Thyroid gland (tissue), 4 donors: ENCODE measurements around the gene TRIOBP. TPM values are rescaled to one million over a fixed set of nuclear protein-coding genes. Genes with fewer than 3 reads are reported as not detected.
"Not testable (repeated sequence)": the region's sequence is repeated elsewhere in the genome, so short reads cannot be mapped to it uniquely, and the experiment has no call there.

ENCODE experiments used
- DNase-seq, 2 donors: peaks; one replicate each; pipeline ENCODE4 v3.0.0-alpha.2; 2019
- H3K27ac ChIP-seq, 3 donors: fragments of 200-600 bp; sonication (generic); 1 replicate in 2 of 3; 2 replicates in 1 of 3; pipeline ENCODE4 v1.5.1; 2016 to 2019; ENCODE audit warnings: mild to moderate bottlenecking in 1 of 3, moderate library complexity in 1 of 3
- H3K27me3 ChIP-seq: fragments of 200-600 bp; sonication (generic); one replicate; pipeline ENCODE4 v1.5.1; 2019
- H3K36me3 ChIP-seq, 2 donors: fragments of 200-600 bp; sonication (generic); one replicate each; pipeline ENCODE4 v1.5.1; 2016 to 2019
- H3K4me1 ChIP-seq, 2 donors: fragments of 200-600 bp; sonication (generic); one replicate each; pipeline ENCODE4 v1.5.1; 2017 to 2019
- H3K4me3 ChIP-seq, 3 donors: fragments of 200-600 bp; sonication (generic); replicated peaks in 1 of 3; 1 replicate in 2 of 3; 2 replicates in 1 of 3; pipeline ENCODE4 v1.5.1; 2016; ENCODE audit warnings: mild to moderate bottlenecking in 1 of 3
- H3K9me3 ChIP-seq: fragments of 200-600 bp; sonication (generic); one replicate; pipeline ENCODE4 v1.5.1; 2017
- POLR2A ChIP-seq, 2 donors: fragments of 450-650 bp; IDR thresholded peaks; one replicate each; pipeline ENCODE4 v1.6.1; 2017; ENCODE audit warnings: antibody characterized with exemption in 2 of 2, mild to moderate bottlenecking in 2 of 2, moderate library complexity in 1 of 2
- WGBS, 2 donors: methylation state at CpG; one replicate each; pipeline ENCODE4 v1.1.5; 2017; 5-methylcytosine and 5-hydroxymethylcytosine counted together
- intact Hi-C: fragments of 100-400 bp; cut with DNase I; formaldehyde crosslinking; loops from one replicate; pipeline ENCODE4 v1.15.1; 2023
- total RNA-seq, 4 donors: library from RNA; depleted of rRNA; stranded (reverse); fragments of >200 nt; gene quantifications; one replicate each; pipeline ENCODE4 v1.2.3, GENCODE V29; 2016
- TF ChIP-seq, protein P1 (sequence below), 6 experiments: fragments of 200-600 bp in 3 of 6; fragments of 450-650 bp in 3 of 6; sonication (generic) in 3 of 6; IDR thresholded peaks; one replicate each; pipeline ENCODE4 v1.5.1; 2016 to 2019; ENCODE audit warnings: antibody characterized with exemption in 6 of 6, mild to moderate bottlenecking in 2 of 6, inconsistent platforms in 1 of 6, moderate library complexity in 1 of 6

TRIOBP gene
- total RNA-seq, 4 donors from 2014 or later: 120 to 150 (median 140) TPM

DNA sequence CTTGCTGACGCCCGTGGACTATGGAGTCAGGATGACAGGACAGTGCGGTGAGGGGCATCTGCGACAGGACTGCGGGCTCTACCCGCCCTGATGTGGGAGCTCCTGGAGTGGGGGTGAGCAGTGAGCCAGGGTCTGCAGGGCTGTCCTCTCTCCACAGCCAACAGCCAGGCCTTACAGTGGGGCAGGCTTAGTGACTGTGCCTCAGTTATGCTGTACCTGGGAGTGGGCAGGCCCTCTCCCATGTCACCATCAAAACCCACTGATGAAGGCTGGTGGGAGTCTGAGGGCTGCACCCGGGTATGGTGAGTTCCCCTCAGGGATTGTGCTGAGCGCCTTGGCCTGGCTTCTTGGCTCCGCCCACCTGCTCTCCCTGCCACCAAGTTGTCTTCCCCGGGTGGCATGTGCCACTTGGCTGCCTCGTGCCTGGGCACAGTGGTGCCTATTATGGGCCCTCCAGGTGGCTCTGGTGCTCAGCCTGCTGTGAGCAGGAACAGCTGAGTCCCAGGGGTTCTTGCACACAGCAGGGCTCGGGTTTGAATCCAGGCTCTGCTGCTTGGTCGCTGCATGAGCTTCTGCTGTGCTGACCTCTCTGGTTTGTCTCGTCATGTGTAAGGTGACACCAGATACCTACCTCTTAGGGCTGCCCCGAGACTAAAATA lies 4.1 kb upstream of the TRIOBP start:
- intact Hi-C loops: no loop called here
- no peak overlapping the region for H3K4me3 ChIP-seq
- DNase-seq: no peak
- peaks cover 4 to 12% of the 10 kb centered on the region in 2 donors for H3K4me1 ChIP-seq
- TF ChIP-seq POLR2A (IDR thresholded peaks at IDR 0.05): no peak
- TF ChIP-seq, protein P1, sequence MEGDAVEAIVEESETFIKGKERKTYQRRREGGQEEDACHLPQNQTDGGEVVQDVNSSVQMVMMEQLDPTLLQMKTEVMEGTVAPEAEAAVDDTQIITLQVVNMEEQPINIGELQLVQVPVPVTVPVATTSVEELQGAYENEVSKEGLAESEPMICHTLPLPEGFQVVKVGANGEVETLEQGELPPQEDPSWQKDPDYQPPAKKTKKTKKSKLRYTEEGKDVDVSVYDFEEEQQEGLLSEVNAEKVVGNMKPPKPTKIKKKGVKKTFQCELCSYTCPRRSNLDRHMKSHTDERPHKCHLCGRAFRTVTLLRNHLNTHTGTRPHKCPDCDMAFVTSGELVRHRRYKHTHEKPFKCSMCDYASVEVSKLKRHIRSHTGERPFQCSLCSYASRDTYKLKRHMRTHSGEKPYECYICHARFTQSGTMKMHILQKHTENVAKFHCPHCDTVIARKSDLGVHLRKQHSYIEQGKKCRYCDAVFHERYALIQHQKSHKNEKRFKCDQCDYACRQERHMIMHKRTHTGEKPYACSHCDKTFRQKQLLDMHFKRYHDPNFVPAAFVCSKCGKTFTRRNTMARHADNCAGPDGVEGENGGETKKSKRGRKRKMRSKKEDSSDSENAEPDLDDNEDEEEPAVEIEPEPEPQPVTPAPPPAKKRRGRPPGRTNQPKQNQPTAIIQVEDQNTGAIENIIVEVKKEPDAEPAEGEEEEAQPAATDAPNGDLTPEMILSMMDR (IDR thresholded peaks at IDR 0.05): no peak
- peaks cover 35 to 38% of the 10 kb centered on the region in 2 donors for H3K36me3 ChIP-seq
- H3K27me3 ChIP-seq: no peaks in the 10 kb centered on the region
- H3K9me3 ChIP-seq: no peaks in the 10 kb centered on the region
- H3K27ac ChIP-seq: no peak overlapping the region
- 90 to 93% methylated on average over 10 of the region's 15 CpGs for WGBS, 2 donors

DNA sequence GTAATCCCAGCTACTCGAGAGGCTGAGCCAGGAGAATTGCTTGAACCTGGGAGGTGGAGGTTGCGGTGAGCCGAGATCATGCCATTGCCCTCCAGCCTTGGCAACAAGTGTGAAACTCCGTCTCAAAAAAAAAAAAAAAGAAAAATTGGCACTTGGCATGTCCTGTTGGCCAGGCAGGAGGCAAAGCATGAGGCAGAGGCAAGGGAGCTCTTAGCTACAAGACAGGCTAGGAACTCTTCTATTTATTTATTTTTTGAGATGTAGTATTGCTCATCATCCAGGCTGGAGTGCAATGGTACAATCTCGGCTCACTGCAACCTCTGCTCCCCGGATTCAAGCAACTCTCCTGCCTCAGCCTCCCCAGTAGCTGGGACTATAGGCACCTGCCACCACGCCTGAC lies 2.7 kb upstream of the TRIOBP start:
- intact Hi-C loops, H3K27me3 ChIP-seq, H3K4me3 ChIP-seq, H3K9me3 ChIP-seq, H3K4me1 ChIP-seq, DNase-seq, H3K27ac ChIP-seq: not testable (repeated sequence)
- WGBS, 2 donors: 94 to 96% methylated on average over 7 of the region's 7 CpGs
- H3K36me3 ChIP-seq: peaks cover 32 to 33% of the 10 kb centered on the region in 2 donors

DNA sequence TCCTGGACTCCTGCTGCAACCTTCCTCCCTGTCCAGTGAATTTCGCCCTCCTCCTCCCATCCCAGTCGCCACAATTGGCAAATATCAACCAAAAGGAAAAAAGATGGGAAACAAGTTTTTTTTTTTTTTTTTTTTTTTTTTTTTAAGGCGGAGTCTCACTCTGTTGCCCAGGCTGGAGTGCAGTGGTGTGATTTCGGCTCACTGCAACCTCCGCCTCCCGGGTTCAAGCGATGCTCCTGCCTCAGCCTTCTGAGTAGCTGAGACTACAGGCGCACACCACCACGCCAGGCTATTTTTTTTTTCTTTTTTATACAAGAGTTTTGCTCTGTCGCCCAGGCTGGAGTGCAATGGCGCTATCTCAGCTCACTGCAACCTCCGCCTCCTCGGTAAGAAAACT lies 590 bp upstream of the TRIOBP start:
- not testable (repeated sequence) for H3K27ac ChIP-seq
- 36 to 37% methylated on average over 13 of the region's 13 CpGs for WGBS, 2 donors
- H3K36me3 ChIP-seq: peaks cover 20 to 23% of the 10 kb centered on the region in 2 donors

DNA sequence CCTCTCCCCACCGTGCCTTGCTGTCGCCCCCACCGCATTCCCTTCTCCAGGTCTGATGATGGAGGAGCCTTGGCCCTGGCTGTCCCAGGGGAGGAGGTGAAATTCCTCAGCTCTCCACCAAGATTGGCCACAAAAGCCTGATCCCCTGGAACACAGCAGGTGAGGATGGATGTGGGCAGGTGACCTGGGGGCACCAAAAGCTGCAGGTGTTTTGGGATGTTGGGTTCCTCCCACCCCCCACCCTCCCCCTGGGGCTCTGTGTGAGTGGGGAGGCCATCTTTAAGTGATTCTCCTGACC lies 639 bp downstream of the TRIOBP start:
- intact Hi-C loops: loop anchor here (5.0 kb wide), 1 partner anchor 40 kb away; no protein-coding TSS in a partner anchor
- no peak for DNase-seq
- no peak overlapping the region for H3K4me3 ChIP-seq
- peaks cover 10% of the 10 kb centered on the region in 2 donors for H3K4me1 ChIP-seq
- peaks cover 9 to 13% of the 10 kb centered on the region in 2 donors for H3K36me3 ChIP-seq
- no peaks in the 10 kb centered on the region for H3K9me3 ChIP-seq
- H3K27ac ChIP-seq: peak overlapping the region in 1 of 3 donors; percentile 5
- no peaks in the 10 kb centered on the region for H3K27me3 ChIP-seq
- TF ChIP-seq, protein P1 (IDR thresholded peaks at IDR 0.05): no peak
- TF ChIP-seq POLR2A (IDR thresholded peaks at IDR 0.05): no peak
- WGBS, 2 donors: no CpG with 5 or more reads among the region's 3 CpGs

More for the DNA sequence above, 590 bp upstream of the TRIOBP start:
- H3K4me3 ChIP-seq, DNase-seq, H3K4me1 ChIP-seq, H3K27me3 ChIP-seq, H3K9me3 ChIP-seq: not testable (repeated sequence)
- intact Hi-C loops: loop anchor here (5.0 kb wide), 1 partner anchor 41 kb away; no protein-coding TSS in a partner anchor

DNA sequence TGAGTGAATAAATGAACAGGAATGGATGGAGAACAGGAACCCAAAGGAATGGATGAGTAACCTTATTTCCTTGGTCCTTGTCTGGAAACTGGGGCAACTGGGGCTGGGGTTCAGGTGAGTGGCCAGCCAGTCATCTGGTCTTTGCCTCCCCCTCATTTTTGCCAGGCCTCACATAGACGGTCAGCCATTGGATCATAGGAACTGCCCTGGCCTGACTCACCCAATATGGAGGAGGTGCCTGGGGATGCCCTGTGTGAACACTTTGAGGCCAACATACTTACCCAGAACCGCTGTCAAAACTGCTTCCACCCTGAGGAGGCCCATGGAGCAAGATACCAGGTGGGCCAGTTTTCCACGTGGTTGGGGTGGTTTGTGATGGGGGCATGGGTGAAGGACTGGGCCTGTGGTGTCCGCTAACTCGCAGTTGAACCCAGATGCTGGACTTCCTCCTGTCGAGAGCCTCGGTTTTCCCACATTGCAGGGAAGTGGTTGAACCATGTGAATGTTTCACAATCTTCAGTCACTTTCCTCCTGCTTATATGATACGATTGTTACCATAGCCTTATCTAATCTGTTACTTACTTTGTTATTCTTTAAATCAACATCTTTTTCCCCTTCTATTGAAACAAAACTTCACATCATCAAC lies 4.4 kb downstream of the TRIOBP start:
- no peaks in the 10 kb centered on the region for H3K9me3 ChIP-seq
- H3K4me3 ChIP-seq: no peak overlapping the region
- WGBS, 2 donors: 81 to 84% methylated on average over 8 of the region's 8 CpGs
- peaks cover 7 to 10% of the 10 kb centered on the region in 2 donors for H3K4me1 ChIP-seq
- intact Hi-C loops: no loop called here
- H3K36me3 ChIP-seq: no peaks in the 10 kb centered on the region
- no peak overlapping the region for H3K27ac ChIP-seq
- H3K27me3 ChIP-seq: no peaks in the 10 kb centered on the region
- no peak for DNase-seq
- TF ChIP-seq POLR2A (IDR thresholded peaks at IDR 0.05): no peak
- TF ChIP-seq, protein P1 (IDR thresholded peaks at IDR 0.05): no peak

DNA sequence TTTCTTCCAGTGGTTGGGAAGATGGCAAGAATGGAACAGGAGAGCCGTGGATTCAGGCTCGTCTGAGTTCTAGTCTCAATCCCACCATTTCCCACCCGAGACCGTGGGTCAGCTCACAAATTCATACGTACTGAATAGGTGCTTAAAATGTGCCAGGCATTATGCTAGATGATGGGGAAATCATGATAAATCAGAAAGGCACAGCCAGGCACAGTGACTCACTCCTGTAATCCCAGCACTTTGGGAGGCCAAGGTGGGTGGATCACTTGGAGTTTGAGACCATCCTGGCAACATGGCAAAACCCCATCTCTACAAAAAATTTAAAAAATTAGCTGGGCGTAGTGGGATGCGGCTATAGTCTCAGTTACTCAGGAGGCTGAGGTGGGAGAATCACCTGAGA lies 7.1 kb downstream of the TRIOBP start:
- no peaks in the 10 kb centered on the region for H3K36me3 ChIP-seq
- intact Hi-C loops: no loop called here
- no peak for DNase-seq
- H3K27ac ChIP-seq: no peak overlapping the region
- WGBS, 2 donors: 84% methylated on average over 7 of the region's 7 CpGs
- H3K27me3 ChIP-seq: no peaks in the 10 kb centered on the region
- no peak overlapping the region for H3K4me3 ChIP-seq
- H3K9me3 ChIP-seq: no peaks in the 10 kb centered on the region
- peaks cover 0 to 3% of the 10 kb centered on the region in 2 donors for H3K4me1 ChIP-seq
- TF ChIP-seq POLR2A (IDR thresholded peaks at IDR 0.05): no peak
- TF ChIP-seq, protein P1 (IDR thresholded peaks at IDR 0.05): no peak
